GM19238 (cell line): ENCODE results near the gene TMEM114.

ENCODE experiments used
- DNase-seq: peaks from one replicate; pipeline ENCODE4 v3.0.0; 2011; ENCODE audit warnings: low spot score; ENCODE audit not compliant: insufficient read length

Gene TMEM114

GRCh38 chr16:8551388-8552332, 38.7 kb downstream of the TMEM114 start:
- DNase-seq, result no peak

- DNase-seq, result no peak
These were observed 39.5 kb downstream of the TMEM114 start for GRCh38 chr16:8550728-8551387.

- DNase-seq, result no peak
These were observed 40.4 kb downstream of the TMEM114 start for GRCh38 chr16:8549843-8550412.

- DNase-seq, result no peak
These were observed 42.1 kb downstream of the TMEM114 start for GRCh38 chr16:8548166-8548565.

GRCh38 chr16:8547762-8548161, 42.5 kb downstream of the TMEM114 start:
- DNase-seq, result no peak

- no peak for DNase-seq
These were observed 45.9 kb downstream of the TMEM114 start for GRCh38 chr16:8544406-8544805.

- DNase-seq, result no peak
These were observed 47.1 kb downstream of the TMEM114 start for GRCh38 chr16:8543258-8543657.

GRCh38 chr16:8542393-8542792, 47.9 kb downstream of the TMEM114 start:
- DNase-seq, result no peak

- no peak for DNase-seq
These were observed 48.4 kb downstream of the TMEM114 start for GRCh38 chr16:8541868-8542267.

- no peak for DNase-seq
These were observed 52.5 kb downstream of the TMEM114 start for GRCh38 chr16:8537691-8538342.

GRCh38 chr16:8533509-8533908, 56.8 kb downstream of the TMEM114 start:
- no peak for DNase-seq

GRCh38 chr16:8530752-8531384, 59.4 kb downstream of the TMEM114 start:
- no peak for DNase-seq

GRCh38 chr16:8528471-8528870, 61.8 kb downstream of the TMEM114 start:
- DNase-seq, result no peak

GRCh38 chr16:8523932-8524331, 66.4 kb downstream of the TMEM114 start:
- DNase-seq, result no peak

- no peak for DNase-seq
These were observed 67.6 kb downstream of the TMEM114 start for GRCh38 chr16:8522757-8523156.

- DNase-seq, result no peak
These were observed 70.7 kb downstream of the TMEM114 start for GRCh38 chr16:8519643-8520042.
